ENCODE data around the gene FHOD3. TPM values are rescaled to one million over a fixed set of nuclear protein-coding genes. Genes with fewer than 3 reads are reported as not detected.

The FHOD3 gene
- total RNA-seq, 2 donors from 2014 or later = 2.8 to 3.1 TPM

- no peak for TF ChIP-seq CTCF (conservative IDR thresholded peaks at IDR 0.05)
Observed at GRCh38 chr18:36818652-36819051, 521.1 kb downstream of the FHOD3 start.

DNA sequence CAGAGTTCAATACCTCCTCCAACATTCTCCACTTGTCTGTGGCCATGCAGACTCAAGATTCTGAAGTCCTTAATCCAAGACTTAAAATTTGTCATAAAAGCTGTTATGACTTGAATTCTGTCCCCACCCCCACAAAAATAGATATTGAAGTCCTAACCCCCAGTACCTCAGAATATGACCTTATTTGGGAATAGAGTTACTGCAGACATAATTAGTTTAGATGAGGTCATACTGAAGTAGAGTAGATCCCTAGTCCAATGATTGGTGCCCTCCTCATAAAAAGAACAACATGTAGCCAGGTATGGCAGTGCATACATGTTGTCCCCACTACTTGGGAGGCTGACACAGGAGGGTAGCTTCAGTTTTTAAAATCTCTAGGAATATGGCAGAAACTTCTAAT is 522.1 kb downstream of the FHOD3 start:
- H3K36me3 Mint-ChIP-seq (ENCODE audit: low read depth) = peaks cover 34% of the 10 kb centered on the region

More at GRCh38 chr18:36818652-36819051, 521.1 kb downstream of the FHOD3 start:
- 93% methylated on average over 3 of the region's 3 CpGs; no CpG with 5 or more reads in 1 of the 2 experiments for WGBS, 2 experiments (ENCODE audit: insufficient coverage in 1 of 2, insufficient read length in 1 of 2)
- Histone ChIP-seq H3K4me3 (ENCODE audit: low read length) (no peak overlapping the region), H3K36me3 (ENCODE audit: control insufficient read depth, insufficient read depth, low read length) (peaks cover 35% of the 10 kb centered on the region), H3K9me3 (ENCODE audit: control insufficient read depth, low read length) (no peaks in the 10 kb centered on the region), H3K27me3 (ENCODE audit: control insufficient read depth, insufficient read depth, low read length, poor library complexity, severe bottlenecking) (no peaks in the 10 kb centered on the region), H3K27ac (ENCODE audit: low read depth, low read length) (no peak overlapping the region), H3K4me1 (ENCODE audit: control insufficient read depth, insufficient read depth, low read length) (peaks cover 13% of the 10 kb centered on the region), H3K9ac (ENCODE audit: extremely low read depth, low read length, poor library complexity, severe bottlenecking) (no peak overlapping the region)
- DNase-seq = no peak
- Mint-ChIP-seq H3K4me1 (peaks cover 44% of the 10 kb centered on the region), H3K4me3 (no peak overlapping the region), H3K27me3 (ENCODE audit: insufficient read depth) (no peaks in the 10 kb centered on the region), H3K36me3 (ENCODE audit: low read depth) (peaks cover 30% of the 10 kb centered on the region), H3K9me3 (no peaks in the 10 kb centered on the region), H3K27ac (no peak overlapping the region)

DNA sequence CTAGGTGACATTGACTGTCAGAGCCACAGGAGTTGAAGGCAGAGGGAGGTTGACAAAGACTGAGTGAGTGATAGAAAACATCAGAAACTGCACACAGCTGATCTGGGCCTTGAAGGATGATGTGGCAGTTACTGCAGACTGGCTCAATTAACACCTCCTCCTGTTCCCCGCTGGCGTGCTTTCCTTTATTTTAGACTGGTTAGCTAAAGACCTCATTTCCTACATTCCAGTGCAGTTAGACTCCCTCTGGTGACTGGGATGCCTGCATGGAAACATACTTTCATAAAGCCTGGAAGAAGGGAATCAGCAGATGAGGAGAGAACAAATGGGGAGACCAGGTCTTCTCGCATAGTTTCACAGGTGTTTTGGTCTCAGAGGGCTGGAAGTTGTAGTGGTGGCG is 524.2 kb downstream of the FHOD3 start:
- H3K27ac Mint-ChIP-seq = peak overlapping the region; percentile 50
- no peaks in the 10 kb centered on the region for H3K9me3 ChIP-seq (ENCODE audit: control insufficient read depth, low read length)
- no peak overlapping the region for H3K9ac ChIP-seq (ENCODE audit: extremely low read depth, low read length, poor library complexity, severe bottlenecking)
- no peak overlapping the region for H3K4me3 Mint-ChIP-seq
- H3K9me3 Mint-ChIP-seq = no peaks in the 10 kb centered on the region
- DNase-seq = peak; percentile 70
- no peak for TF ChIP-seq CTCF (conservative IDR thresholded peaks at IDR 0.05)
- H3K4me1 Mint-ChIP-seq = peaks cover 18% of the 10 kb centered on the region
- H3K36me3 ChIP-seq (ENCODE audit: control insufficient read depth, insufficient read depth, low read length) = peaks cover 41% of the 10 kb centered on the region
- H3K27ac ChIP-seq (ENCODE audit: low read depth, low read length) = no peak overlapping the region
- peaks cover 3% of the 10 kb centered on the region for H3K4me1 ChIP-seq (ENCODE audit: control insufficient read depth, insufficient read depth, low read length)
- WGBS, 2 experiments (ENCODE audit: insufficient coverage in 1 of 2, insufficient read length in 1 of 2) = 80 to 89% methylated on average over 1 to 4 of the region's 4 CpGs
- no peak overlapping the region for H3K4me3 ChIP-seq (ENCODE audit: low read length)
- no peaks in the 10 kb centered on the region for H3K27me3 ChIP-seq (ENCODE audit: control insufficient read depth, insufficient read depth, low read length, poor library complexity, severe bottlenecking)
- peaks cover 34% of the 10 kb centered on the region for H3K36me3 Mint-ChIP-seq (ENCODE audit: low read depth)
- no peaks in the 10 kb centered on the region for H3K27me3 Mint-ChIP-seq (ENCODE audit: insufficient read depth)

More for the DNA sequence above, 522.1 kb downstream of the FHOD3 start:
- Histone ChIP-seq H3K9ac (ENCODE audit: extremely low read depth, low read length, poor library complexity, severe bottlenecking) (no peak overlapping the region), H3K36me3 (ENCODE audit: control insufficient read depth, insufficient read depth, low read length) (peaks cover 35% of the 10 kb centered on the region), H3K27ac (ENCODE audit: low read depth, low read length) (no peak overlapping the region), H3K9me3 (ENCODE audit: control insufficient read depth, low read length) (no peaks in the 10 kb centered on the region), H3K27me3 (ENCODE audit: control insufficient read depth, insufficient read depth, low read length, poor library complexity, severe bottlenecking) (no peaks in the 10 kb centered on the region), H3K4me1 (ENCODE audit: control insufficient read depth, insufficient read depth, low read length) (peaks cover 8% of the 10 kb centered on the region), H3K4me3 (ENCODE audit: low read length) (no peak overlapping the region)
- no peak for TF ChIP-seq CTCF (conservative IDR thresholded peaks at IDR 0.05)
- Mint-ChIP-seq H3K9me3 (no peaks in the 10 kb centered on the region), H3K4me1 (peaks cover 34% of the 10 kb centered on the region), H3K27ac (no peak overlapping the region), H3K4me3 (no peak overlapping the region), H3K27me3 (ENCODE audit: insufficient read depth) (no peaks in the 10 kb centered on the region)
- no peak for DNase-seq
